Transverse colon (tissue), 4 donors: ENCODE data around the gene KIAA0232.
"Not testable (repeated sequence)": the region's sequence is repeated elsewhere in the genome, so short reads cannot be mapped to it uniquely, and the experiment has no call there.

Experiments used
- POLR2A ChIP-seq: fragments of 450-650 bp; IDR thresholded peaks from one replicate; pipeline ENCODE4 v1.6.1; 2016; ENCODE audit warnings: antibody characterized with exemption, mild to moderate bottlenecking, moderate library complexity
- POLR2AphosphoS5 ChIP-seq, 3 donors: sonication (generic); formaldehyde crosslinking; IDR thresholded peaks; one replicate each; pipeline ENCODE4 v1.6.1; 2016; ENCODE audit warnings: antibody characterized with exemption in 3 of 3
- TF ChIP-seq, protein P1 (sequence below), 5 experiments: fragments of 200-600 bp in 3 of 5; fragments of 450-650 bp in 2 of 5; sonication (generic) in 3 of 5; IDR thresholded peaks; 1 replicate in 2 of 5; 2 replicates in 3 of 5; pipeline ENCODE4 v1.5.1; 2016 to 2017; ENCODE audit warnings: antibody characterized with exemption in 5 of 5, inconsistent platforms in 3 of 5, mild to moderate bottlenecking in 2 of 5, moderate library complexity in 1 of 5

DNA sequence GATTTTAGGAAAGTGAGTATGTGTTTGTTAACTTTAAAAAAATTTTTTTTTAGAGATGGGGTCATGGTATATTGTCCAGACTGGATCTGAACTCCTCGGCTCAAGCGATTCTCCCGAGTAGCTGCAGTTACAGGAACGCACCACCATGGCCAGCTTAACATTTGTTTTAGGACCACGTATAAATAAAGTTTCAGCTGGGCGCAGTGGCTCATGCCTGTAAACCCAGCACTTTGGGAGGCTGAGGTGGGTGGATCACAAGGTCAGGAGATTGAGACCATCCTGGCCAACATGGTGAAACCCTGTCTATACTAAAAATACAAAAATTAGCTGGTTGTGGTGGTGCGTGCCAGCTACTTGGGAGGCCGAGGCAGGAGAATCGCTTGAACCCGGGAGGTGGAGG is 129.4 kb downstream of the KIAA0232 start:
- TF ChIP-seq, protein P1, sequence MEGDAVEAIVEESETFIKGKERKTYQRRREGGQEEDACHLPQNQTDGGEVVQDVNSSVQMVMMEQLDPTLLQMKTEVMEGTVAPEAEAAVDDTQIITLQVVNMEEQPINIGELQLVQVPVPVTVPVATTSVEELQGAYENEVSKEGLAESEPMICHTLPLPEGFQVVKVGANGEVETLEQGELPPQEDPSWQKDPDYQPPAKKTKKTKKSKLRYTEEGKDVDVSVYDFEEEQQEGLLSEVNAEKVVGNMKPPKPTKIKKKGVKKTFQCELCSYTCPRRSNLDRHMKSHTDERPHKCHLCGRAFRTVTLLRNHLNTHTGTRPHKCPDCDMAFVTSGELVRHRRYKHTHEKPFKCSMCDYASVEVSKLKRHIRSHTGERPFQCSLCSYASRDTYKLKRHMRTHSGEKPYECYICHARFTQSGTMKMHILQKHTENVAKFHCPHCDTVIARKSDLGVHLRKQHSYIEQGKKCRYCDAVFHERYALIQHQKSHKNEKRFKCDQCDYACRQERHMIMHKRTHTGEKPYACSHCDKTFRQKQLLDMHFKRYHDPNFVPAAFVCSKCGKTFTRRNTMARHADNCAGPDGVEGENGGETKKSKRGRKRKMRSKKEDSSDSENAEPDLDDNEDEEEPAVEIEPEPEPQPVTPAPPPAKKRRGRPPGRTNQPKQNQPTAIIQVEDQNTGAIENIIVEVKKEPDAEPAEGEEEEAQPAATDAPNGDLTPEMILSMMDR (IDR thresholded peaks at IDR 0.05), result not testable (repeated sequence)
- not testable (repeated sequence) for TF ChIP-seq POLR2A; POLR2AphosphoS5 (IDR thresholded peaks at IDR 0.05)
